ENCODE measurements around the gene EMP3.

GRCh38 chr19:48332351-48332661 is 7.0 kb downstream of the EMP3 start:
- TF ChIP-seq CTCF (IDR thresholded peaks at IDR 0.05 in 4 of 5, conservative IDR thresholded peaks at IDR 0.05 in 1 of 5) (no peak), POLR2A (IDR thresholded peaks at IDR 0.05) (no peak)
